ENCODE measurements around the gene SLC17A1.
"Not testable (repeated sequence)": the region's sequence is repeated elsewhere in the genome, so short reads cannot be mapped to it uniquely, and the experiment has no call there.

SLC17A1 gene

DNA sequence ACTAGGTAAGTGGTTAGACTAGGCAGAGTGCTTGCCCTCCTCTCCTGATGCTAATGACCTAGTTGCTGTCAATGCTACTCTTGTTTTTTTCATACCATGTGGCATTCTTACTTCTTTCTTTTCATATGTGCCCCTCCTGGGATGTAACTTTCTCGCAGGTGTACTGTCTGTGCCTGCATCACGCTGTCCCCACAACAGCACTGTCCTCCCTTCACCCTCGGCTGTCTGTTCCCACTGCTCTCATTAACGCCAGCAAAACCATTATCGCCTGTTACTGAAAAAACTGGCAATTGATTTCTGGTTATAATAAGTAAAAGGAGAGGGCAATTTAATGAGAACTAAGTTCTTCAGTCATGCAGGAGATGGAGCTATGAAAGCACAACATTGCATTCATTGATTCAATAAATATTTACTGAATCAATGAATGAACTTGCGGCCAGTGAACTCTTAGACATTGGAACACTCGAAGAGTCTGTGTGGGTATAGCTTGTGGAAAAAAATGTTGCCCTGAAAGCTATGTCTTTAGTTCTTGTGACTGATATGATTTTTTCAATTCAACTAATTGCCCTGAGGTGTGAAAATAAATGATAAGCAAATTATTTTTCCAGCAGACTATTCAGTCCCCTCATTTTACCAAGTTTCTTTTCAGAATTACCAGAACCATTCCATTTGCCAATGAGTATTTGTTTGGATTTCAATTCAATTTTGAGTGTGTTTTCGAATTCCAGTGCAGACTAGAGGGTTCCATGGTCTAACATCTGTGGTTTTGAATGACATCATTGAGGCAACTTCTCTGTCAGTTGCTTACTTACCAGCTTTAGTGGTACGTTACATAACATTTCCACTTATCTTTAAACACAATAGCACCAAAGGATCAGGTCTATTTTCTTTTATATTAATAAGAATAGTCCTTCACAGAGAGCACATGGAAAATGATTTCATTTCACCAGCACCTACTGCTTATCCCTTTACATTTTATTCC, 75.2 kb downstream of the SLC17A1 start:
- DNase-seq (ENCODE audit: low read depth): no peak

- no peak for DNase-seq (ENCODE audit: low read depth)
Observed at GRCh38 chr6:25755483-25755882, 76.4 kb downstream of the SLC17A1 start.

DNA sequence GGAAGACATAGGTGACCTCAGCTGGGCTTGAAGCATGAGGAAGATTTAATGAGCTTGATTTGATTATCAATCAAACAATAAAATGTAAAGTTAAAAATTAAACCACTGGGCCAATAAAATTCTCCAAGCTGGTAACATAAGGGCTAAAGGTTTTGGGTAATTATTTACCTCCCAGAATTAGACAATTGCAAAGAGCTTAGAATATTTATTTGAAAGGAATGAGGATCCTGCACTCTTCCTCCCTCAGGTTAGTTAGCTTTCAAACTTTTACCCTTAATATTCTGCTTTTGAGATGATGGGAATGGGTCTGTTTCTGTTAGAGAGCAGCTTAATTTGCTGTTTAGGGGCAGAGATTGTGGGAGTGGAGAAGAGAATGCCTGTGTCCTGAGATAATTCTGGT, 77.3 kb downstream of the SLC17A1 start, which contains the start of gene SLC17A4:
Gene SLC17A4 (plus strand): TSS at position 208 of the 400 bp plus-strand sequence. CDS start 7,221 bp downstream, outside the sequence.
- no peak for DNase-seq (ENCODE audit: low read depth)

DNA sequence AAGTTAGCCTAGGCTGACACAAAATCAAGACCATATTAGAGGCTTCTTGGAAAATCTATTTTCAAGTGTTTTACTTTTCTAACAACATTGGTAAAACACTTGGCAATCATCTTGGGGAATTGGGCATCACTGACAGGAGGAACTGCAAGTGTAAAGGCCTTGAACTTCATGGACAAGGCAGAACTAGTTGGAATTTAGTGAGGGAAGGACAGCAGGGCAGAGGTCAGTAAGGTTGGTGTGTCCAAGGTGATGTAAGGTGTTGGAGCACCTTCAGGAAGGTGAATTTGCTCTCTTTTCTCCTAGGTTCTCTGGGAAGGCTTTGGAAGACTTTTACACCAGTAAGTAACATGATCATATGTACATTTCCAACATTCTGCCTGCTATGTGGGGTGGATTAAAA, 78.8 kb downstream of the SLC17A1 start:
- no peak for DNase-seq (ENCODE audit: low read depth)

- no peak for DNase-seq (ENCODE audit: low read depth)
Observed at GRCh38 chr6:25750906-25751305, 80.9 kb downstream of the SLC17A1 start.

DNA sequence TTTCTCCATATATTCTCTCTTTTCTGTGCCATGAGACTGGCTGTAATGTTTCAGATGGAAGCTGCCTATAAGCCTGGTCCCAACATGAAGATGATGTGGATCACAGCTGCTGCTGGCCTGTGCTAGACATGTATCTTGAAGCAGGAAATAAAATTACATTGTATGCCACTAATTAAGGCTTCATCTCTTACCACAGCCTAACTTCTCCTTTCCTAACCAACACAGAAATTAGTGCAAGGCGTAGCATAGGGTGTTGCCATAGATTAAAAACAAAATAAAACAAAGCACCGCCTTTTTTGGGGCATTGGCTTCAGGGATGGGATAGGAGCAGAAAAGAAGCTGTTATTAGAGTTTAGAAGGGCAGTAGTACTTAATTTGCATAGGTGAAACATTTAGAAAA, 82.0 kb downstream of the SLC17A1 start:
- DNase-seq (ENCODE audit: low read depth): no peak

DNA sequence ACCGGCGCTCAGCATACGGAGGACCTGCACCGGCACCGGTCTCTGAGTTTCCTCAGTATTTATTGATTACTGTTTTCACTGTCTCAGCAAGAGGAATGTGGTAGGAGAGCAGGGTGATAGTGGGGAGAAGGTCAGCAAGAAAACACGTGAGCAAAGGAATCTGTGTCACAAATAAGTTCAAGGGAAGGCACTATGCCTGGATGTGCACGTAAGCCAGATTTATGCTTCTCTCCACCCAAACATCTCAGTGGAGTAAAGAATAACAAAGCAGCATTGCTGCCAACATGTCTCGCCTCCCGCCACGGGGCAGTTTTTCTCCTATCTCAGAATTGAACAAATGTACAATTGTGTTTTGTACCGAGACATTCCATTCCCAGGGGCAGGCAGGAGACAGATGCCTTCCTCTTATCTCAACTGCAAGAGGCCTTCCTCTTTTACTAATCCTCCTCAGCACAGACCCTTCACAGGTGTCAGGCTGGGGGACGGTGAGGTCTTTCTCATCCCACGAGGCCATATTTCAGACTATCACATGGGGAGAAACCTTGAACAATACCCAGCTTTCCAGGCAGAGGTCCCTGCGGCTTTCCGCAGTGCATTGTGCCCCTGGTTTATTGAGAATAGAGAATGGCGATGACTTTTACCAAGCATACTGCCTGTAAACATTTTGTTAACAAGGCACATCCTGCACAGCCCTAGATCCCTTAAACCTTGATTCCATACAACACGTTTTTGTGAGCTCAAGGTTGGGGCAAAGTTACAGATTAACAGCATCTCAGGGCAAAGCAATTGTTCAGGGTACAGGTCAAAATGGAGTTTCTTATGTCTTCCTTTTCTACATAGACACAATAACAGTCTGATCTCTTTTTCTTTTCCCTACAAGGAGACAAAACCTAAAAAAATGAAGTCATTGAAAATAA, 83.0 kb downstream of the SLC17A1 start:
- not testable (repeated sequence) for DNase-seq (ENCODE audit: low read depth)

GRCh38 chr6:25748049-25748448, 83.8 kb downstream of the SLC17A1 start:
- no peak for DNase-seq (ENCODE audit: low read depth)

DNA sequence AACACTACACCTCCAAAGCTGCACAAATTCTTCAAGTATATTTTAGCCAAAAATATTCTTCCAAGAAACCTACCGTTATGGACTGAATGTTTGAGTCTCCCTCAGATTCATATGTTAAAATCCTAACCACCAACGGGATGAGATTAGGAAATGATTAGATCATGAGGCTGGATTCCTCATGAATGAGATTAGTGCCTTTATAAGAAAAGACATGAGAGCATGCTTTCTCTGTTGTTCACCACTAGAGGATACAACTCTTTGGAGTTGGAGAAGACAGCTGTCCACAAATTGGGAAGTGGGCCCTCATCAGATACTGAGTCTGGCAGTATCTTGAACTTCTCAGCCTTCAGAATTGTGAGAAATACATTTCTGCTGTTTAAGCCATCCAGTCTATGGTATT, 84.4 kb downstream of the SLC17A1 start:
- no peak for DNase-seq (ENCODE audit: low read depth)

DNA sequence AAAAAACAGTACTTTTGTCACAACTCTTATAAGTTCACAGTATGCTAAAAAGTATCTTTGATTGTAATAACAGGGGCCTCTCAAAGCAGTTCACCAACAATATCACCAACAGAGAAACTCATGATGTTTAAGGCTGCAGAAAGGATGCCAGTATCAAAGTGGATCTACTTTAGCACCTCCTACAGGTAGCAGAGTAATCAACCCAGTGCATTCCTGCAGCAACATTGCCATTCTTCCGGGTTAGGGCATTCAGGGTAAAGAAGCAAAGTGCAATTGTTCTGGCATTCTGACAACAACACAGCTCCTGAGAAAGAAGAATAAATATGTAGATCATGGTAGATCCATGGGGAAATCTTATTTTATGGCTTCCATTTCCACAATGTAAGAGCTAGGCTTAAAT, 84.9 kb downstream of the SLC17A1 start:
- no peak for DNase-seq (ENCODE audit: low read depth)

DNA sequence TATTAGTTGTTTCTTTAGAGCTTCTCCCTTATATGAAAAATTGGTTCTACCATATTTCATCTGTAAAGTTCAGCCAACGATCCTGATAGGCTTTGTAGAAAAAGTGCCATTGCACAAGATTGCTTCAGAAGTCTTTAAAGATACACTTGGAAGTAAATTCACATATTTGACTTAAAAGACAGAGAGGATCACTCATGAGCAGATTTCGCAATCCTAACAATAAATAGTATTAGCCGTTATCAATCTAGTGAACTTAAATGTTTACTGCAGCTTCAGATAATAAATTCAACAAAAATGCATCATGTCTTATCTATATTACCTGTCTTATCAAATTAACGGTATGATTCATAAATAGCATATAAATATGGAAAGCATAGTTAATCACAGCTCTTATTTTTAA, 86.0 kb downstream of the SLC17A1 start:
- no peak for DNase-seq (ENCODE audit: low read depth)

- no peak for DNase-seq (ENCODE audit: low read depth)
Observed at GRCh38 chr6:25743868-25744267, 88.0 kb downstream of the SLC17A1 start.

DNA sequence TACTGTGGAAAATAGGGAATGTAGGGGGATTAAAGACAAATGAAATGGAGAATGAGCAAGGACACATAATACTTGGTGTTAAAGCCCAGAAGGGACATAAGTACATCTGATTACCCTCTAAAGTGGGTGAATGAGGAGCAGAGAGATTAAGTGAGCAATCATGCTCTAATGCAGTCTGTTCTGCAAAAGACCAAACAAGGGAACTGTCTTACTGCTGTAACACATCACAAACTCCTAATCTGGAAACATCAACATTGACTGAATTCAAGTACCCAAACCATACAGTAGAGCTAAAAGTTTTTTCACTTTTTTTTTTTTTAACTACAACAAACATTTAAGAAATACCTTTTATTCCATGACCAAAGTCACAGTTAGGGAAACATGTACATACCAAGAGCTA, 96.6 kb downstream of the SLC17A1 start:
- DNase-seq (ENCODE audit: low read depth): no peak
